NB4 (cell line): ENCODE results near the gene WNK1.
"Not testable (repeated sequence)": the region's sequence is repeated elsewhere in the genome, so short reads cannot be mapped to it uniquely, and the experiment has no call there.

ENCODE experiments used
- DNase-seq: peaks from one replicate; pipeline ENCODE4 v3.0.0; 2010; ENCODE audit warnings: low read depth
- H3K4me3 ChIP-seq: one replicate; pipeline ENCODE4 v1.5.1; 2011; ENCODE audit warnings: mild to moderate bottlenecking, low read depth, low read length, moderate library complexity
- CTCF ChIP-seq: IDR thresholded peaks from one replicate; pipeline ENCODE4 v1.5.1; 2012; ENCODE audit warnings: low read depth, low read length
- MAX ChIP-seq: IDR thresholded peaks from 2 replicates; pipeline ENCODE4 v1.6.1; 2011; ENCODE audit warnings: low read depth, low read length
- MYC ChIP-seq: IDR thresholded peaks from 2 replicates; pipeline ENCODE4 v1.6.1; 2011; ENCODE audit warnings: low read depth, low read length
- POLR2A ChIP-seq: IDR thresholded peaks from 2 replicates; pipeline ENCODE4 v1.6.1; 2011; ENCODE audit warnings: mild to moderate bottlenecking; ENCODE audit not compliant: insufficient read length; ENCODE audit errors: extremely low read depth

WNK1 gene

GRCh38 chr12:848173-848865 is 95.9 kb downstream of the WNK1 start:
- TF ChIP-seq POLR2A (no peak), MYC (no peak), CTCF (no peak), MAX (no peak)
- no peak overlapping the region for H3K4me3 ChIP-seq
- DNase-seq = no peak

- no peak for DNase-seq
- TF ChIP-seq MYC = no peak
- no peak for TF ChIP-seq CTCF
- TF ChIP-seq MAX = no peak
- TF ChIP-seq POLR2A = no peak
- no peak overlapping the region for H3K4me3 ChIP-seq
Measured at GRCh38 chr12:848882-849527, 96.6 kb downstream of the WNK1 start.

- H3K4me3 ChIP-seq, DNase-seq: not testable (repeated sequence)
Measured at GRCh38 chr12:849733-850437, 97.5 kb downstream of the WNK1 start.

GRCh38 chr12:851343-851742 is 99.0 kb downstream of the WNK1 start:
- DNase-seq = no peak
- TF ChIP-seq CTCF = no peak
- no peak for TF ChIP-seq POLR2A
- no peak for TF ChIP-seq MYC
- no peak overlapping the region for H3K4me3 ChIP-seq

- no peak for TF ChIP-seq MAX
- no peak for TF ChIP-seq POLR2A
- no peak for TF ChIP-seq CTCF
- no peak for TF ChIP-seq MYC
- DNase-seq = peak; percentile 62
- H3K4me3 ChIP-seq = no peak overlapping the region
Measured at GRCh38 chr12:851913-852312, 99.5 kb downstream of the WNK1 start.

GRCh38 chr12:852864-853263 is 100.5 kb downstream of the WNK1 start:
- no peak for DNase-seq
- no peak for TF ChIP-seq CTCF
- TF ChIP-seq POLR2A = no peak
- TF ChIP-seq MYC = no peak
- no peak for TF ChIP-seq MAX
- no peak overlapping the region for H3K4me3 ChIP-seq
